ENCODE data around the gene CLSTN2.
A peak's percentile ranks its signal among the peaks of the same experiment; 100 is the strongest.

Gene CLSTN2

DNA sequence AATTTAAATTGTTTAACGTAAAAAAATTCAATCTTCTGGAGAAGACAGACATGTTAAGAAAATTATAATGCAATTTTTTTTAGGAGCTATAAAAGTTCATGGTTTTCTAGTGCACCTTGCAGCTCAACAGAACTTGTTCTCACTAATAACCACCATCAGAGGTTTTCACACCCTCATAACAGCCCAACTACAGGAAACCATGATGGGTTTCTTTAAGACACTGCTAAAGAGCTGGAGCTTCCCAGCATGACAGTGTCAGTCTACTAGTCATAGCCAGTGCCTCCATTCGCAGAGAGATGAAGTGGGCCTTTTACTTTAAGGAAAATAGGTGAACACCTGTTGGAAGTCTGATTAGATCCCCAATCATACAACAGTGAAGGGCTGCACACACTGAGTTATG is 518.8 kb downstream of the CLSTN2 start:
- DNase-seq (ENCODE audit: low read depth in 2 of 2): no peak

DNA sequence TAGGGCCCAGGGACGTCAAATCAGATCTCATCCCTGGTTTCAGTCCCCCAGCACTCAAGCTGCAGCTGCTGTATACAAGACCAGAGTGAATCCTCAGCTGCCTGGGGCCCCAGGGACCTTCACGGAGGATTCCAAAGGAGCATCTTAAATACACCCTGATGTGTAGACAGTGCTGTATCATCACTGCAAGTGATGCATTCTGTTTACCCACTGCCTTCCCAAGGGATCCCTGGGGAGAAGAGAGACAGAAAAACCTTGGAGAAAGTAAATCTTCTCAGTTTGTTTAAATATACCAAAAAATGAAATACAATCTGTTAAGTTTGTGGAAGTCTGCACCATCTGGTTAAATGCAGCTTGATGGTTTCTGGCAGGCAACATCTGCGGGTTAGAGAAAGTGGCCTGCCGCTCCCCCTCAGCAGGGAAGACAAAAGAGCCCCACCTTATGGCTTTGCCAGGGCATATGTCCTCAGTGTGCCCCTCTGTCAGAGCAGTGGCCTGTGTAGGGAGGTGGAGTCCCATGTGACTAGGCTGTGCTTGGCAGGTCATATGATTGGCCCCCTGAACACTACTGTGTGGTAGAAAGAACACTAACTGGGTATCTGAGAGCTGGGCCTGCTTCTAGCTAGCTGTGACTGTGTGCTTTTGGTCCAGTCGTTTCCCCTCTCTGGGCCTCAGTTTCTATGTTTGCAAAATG is 520.7 kb downstream of the CLSTN2 start:
- no peak for DNase-seq (ENCODE audit: low read depth in 2 of 2)

DNA sequence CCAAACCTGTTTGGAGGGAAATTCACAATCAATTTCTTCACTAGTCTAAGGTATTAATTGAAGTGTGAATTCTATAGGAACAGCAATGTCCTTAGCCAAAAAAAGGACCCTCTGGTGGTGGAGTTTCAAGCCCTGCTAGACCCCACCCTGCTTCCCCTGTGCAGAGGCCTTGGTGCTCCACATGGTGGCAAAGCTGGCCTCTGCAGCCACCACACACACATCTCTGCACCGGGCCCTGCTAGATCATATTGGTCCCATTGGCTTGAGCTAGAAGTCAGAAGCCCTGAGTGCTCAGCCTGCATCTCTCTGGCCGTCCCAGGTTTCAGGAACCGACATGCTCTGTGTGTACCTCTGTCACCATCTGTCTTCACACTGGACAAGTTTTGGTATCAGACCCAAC is 522.0 kb downstream of the CLSTN2 start:
- no peak for DNase-seq (ENCODE audit: low read depth in 2 of 2)

DNA sequence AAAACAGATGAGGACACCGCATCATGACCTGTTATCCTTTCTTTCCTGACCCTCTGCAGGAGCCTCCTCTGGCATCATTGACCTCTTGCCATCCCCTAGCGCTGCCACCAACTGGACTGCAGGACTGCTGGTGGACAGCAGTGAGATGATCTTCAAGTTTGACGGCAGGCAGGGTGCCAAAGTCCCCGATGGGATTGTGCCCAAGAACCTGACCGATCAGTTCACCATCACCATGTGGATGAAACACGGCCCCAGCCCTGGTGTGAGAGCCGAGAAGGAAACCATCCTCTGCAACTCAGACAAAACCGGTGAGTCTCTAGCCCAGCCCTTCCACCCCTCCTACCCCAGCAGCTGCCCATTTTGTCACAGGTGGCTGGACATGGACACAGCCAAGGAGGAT is 524.5 kb downstream of the CLSTN2 start:
- DNase-seq (ENCODE audit: low read depth in 2 of 2): no peak

- DNase-seq (ENCODE audit: low read depth in 2 of 2): no peak
Observed at GRCh38 chr3:140461250-140461649, 526.3 kb downstream of the CLSTN2 start.

- no peak for DNase-seq (ENCODE audit: low read depth in 2 of 2)
Observed at GRCh38 chr3:140463355-140463754, 528.4 kb downstream of the CLSTN2 start.

DNA sequence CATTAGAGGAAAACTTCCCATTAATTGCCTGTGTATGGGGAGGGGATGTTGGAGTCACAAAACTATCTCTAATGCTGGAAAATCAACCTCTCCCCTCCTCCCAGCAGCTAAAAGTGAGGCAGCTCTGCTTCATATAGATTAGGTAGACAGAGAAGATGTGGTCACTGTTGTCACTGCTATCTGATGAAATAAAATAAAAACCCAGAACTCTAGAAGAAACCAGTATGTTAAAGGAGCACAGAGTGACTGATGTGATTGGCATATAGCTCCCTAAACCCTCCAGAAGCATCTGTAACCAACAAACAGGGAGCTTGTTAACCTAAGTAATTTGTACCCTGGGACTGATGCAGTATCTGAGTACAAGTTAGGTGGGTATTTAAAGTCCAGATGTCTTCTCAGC is 531.0 kb downstream of the CLSTN2 start:
- no peak for DNase-seq (ENCODE audit: low read depth in 2 of 2)

- no peak for DNase-seq (ENCODE audit: low read depth in 2 of 2)
Observed at GRCh38 chr3:140466535-140466934, 531.5 kb downstream of the CLSTN2 start.

- DNase-seq (ENCODE audit: low read depth in 2 of 2): peak; percentile 4 to 8
Observed at GRCh38 chr3:140467104-140467577, 532.2 kb downstream of the CLSTN2 start.

DNA sequence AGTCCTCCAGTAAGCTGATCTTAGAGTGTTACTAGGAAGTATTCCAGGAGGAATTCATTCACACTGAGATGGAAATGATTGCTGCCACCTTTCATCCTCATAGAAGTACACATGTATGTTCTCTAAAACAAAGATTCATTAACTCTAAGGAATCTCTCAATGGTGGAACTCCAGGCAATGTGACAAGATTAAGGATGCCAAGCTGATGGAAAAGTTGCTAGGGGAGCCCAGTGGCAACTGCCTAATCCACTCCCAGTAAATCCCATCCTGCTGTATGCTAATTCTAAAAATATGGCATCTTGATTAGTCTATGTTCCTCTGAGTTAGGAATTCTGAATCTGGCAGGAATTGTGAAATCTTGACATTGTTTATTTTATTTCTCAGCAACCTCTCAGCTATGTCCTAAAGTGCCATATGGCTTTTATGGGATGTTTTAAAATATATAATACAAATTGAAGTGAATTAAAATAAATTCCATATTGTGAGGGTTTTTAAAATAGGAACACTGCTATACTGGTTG is 532.9 kb downstream of the CLSTN2 start:
- DNase-seq (ENCODE audit: low read depth in 2 of 2): no peak

DNA sequence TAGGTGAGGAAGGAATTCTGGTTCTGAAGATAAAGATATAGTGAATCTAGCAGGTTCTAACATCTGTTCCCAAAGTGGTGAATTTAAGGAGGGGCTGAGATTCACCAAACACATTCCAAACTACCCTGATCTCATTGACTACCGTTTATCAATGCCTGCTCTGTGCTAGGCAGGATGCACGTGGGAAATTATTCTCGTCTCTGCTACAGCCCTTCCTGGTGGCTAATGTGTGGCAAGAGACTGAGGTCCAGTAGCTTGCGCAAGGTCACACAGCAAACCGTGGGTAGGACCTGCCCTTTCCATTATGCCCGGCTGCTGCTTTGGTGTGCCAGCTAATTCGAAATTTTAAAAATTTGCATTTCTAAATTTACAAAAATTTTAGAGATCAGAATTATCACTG is 533.4 kb downstream of the CLSTN2 start:
- no peak for DNase-seq (ENCODE audit: low read depth in 2 of 2)

DNA sequence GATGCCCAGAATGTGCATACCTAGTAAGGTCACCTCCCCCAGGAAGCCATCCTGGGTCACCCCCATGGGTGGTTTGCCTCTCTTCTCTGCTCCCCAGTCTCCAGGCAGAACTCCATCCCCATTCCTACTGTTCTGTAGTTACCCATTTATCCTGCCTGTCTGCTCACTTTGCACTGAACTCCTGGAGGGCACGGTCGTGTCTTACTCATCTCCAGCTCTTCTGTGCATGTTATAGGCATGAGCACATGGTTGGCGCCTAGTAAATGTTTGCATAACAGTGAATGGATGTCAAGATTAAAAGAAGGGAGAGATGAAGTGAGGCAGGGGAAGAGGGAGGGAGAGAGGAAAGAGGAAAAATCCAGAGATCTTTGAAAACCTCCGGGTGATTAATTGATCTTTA is 534.5 kb downstream of the CLSTN2 start:
- DNase-seq (ENCODE audit: low read depth in 2 of 2): no peak

DNA sequence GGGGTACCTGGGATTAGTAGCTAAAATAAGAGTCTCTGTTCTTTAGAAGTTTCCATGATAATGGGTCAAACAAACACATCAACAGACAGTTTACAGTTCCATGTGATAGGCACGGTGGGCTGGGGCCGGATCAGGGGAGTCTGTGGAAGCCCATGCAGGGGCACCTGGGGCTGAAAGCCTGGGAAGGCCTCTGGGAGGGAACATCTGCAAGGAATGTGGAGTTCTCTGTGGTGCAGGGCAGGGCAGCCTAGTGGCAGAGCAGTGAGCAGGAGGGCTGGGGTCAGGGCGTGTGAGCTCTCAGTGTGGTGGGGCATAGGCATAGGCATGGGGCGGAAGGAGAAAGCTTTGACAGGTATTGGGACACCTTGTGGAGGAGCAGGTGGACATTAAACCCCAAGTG is 535.2 kb downstream of the CLSTN2 start:
- DNase-seq (ENCODE audit: low read depth in 2 of 2): no peak

GRCh38 chr3:140470962-140471361 is 536.0 kb downstream of the CLSTN2 start:
- DNase-seq (ENCODE audit: low read depth in 2 of 2): no peak

GRCh38 chr3:140472306-140473020 is 537.5 kb downstream of the CLSTN2 start:
- no peak for DNase-seq (ENCODE audit: low read depth in 2 of 2)

DNA sequence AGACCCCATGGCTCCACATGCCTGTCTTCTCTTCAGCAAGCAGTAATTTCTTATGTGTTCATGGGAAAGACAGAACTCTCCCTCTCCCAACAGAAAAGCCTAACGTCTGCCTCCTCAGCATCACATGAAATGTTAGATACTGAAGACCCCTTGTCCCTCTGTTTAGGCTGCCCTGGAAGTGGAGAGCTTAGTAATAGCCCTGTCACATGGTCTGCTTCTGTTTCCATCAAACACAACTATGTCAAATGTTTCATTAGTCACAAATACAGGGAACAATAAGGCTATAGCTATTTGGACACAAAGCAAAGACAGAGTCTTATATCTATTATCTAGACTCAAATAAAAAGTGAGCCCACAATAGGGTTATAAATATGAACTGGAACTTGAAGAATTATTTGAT is 552.6 kb downstream of the CLSTN2 start:
- DNase-seq (ENCODE audit: low read depth in 2 of 2): no peak

GRCh38 chr3:140493271-140493670 is 558.3 kb downstream of the CLSTN2 start:
- no peak for DNase-seq (ENCODE audit: low read depth in 2 of 2)

GRCh38 chr3:140494970-140495369 is 560.0 kb downstream of the CLSTN2 start:
- DNase-seq (ENCODE audit: low read depth in 2 of 2): no peak

GRCh38 chr3:140497331-140497730 is 562.3 kb downstream of the CLSTN2 start:
- no peak for DNase-seq (ENCODE audit: low read depth in 2 of 2)

DNA sequence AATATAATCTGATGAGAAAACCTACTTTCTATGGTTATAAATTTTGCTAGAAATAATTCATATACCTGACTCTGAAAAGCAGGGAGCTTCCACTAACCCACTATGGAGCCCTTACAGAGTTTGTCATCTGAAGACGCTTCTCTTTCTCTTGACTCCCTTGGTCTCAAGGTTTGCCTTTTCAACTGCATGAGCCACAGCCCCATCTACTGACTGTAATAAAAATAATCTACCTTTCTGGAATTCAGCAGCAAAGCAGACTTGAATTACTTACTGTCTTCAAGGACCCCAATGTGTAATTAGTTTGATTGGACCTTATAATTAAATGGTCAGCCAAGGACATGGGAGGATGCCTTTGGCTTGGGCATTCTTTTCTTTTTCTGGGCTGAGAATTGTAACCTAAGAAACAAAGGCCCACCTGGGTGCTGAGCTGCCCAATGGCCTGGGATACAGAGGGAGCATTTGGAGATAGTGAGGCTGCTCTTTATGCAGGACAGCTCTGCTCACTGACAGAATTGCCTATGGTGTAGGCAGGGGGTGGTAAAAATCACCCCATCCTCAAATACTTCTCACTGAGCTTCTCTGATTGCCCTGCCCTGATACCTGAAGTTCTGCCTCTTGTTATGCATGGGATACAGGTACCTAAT is 564.3 kb downstream of the CLSTN2 start:
- no peak for DNase-seq (ENCODE audit: low read depth in 2 of 2)

- no peak for DNase-seq (ENCODE audit: low read depth in 2 of 2)
Observed at GRCh38 chr3:140500473-140500872, 565.5 kb downstream of the CLSTN2 start.

DNA sequence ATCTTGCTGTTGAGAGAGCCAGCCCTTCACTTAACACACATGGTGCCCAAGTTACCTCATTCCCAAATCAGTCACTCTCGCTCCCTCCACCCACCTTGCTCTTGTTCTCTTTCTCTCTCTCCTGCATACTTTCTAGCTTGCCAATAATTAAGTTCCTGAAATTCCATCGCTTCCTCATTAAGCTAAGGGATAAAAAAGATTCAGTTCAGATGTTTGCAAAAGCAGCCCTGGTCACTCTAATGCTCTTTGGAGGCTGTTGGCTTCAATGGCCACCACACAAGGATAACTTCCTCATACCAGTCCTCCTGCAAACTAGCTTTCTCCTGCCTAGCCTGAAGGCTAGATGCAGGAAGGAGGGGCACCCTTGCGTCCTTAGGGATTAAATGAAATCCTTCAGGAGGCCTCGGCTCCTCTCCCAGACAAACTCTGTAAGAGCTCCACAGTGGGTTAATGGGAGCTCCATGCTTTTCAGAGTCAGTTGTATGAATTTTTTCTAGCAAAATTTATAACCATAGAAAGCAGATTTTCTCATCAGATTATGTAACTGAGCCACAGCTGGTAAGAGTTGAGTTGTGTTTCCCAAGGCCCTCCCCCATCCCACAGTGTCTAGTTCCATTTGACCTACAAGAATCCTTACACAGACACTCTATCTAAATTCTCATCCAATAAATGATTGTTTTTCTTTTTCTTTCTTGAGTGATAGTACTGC is 566.2 kb downstream of the CLSTN2 start:
- no peak for DNase-seq (ENCODE audit: low read depth in 2 of 2)

Data from stimulated activated CD4-positive, alpha-beta T cell treated with anti-CD3 and anti-CD28 coated beads, Interleukin-15, amount 100 ng/mL, for 48 hours (primary cell).